Gastrocnemius medialis (tissue), 4 donors: Measurements from ENCODE around the gene ZBTB18.

Experiments used
- CTCF ChIP-seq, 5 experiments: fragments of 450-650 bp in 3 of 5; fragments of 200-600 bp in 2 of 5; sonication (generic) in 2 of 5; IDR thresholded peaks in 4 of 5; conservative IDR thresholded peaks in 1 of 5; 1 replicate in 4 of 5; 2 replicates in 1 of 5; pipeline ENCODE4 v1.5.1; 2016 to 2019; ENCODE audit warnings: antibody characterized with exemption in 5 of 5, mild to moderate bottlenecking in 3 of 5, moderate library complexity in 3 of 5
- POLR2A ChIP-seq, 2 donors: fragments of 450-650 bp; IDR thresholded peaks; one replicate each; pipeline ENCODE4 v1.6.1; 2017; ENCODE audit warnings: antibody characterized with exemption in 2 of 2, mild to moderate bottlenecking in 2 of 2, moderate library complexity in 2 of 2

GRCh38 chr1:244083383-244083943, 32.4 kb downstream of the ZBTB18 start:
- no peak for TF ChIP-seq POLR2A (IDR thresholded peaks at IDR 0.05)
- TF ChIP-seq CTCF (IDR thresholded peaks at IDR 0.05 in 4 of 5, conservative IDR thresholded peaks at IDR 0.05 in 1 of 5), result no peak
